ENCODE results near the gene ONECUT2.
"Not testable (repeated sequence)": the region's sequence is repeated elsewhere in the genome, so short reads cannot be mapped to it uniquely, and the experiment has no call there.

ONECUT2 gene

GRCh38 chr18:57445488-57446319 is 10.5 kb downstream of the ONECUT2 start:
- no peak for DNase-seq (ENCODE audit: low read depth, low spot score)

GRCh38 chr18:57446322-57446721 is 11.1 kb downstream of the ONECUT2 start:
- no peak for DNase-seq (ENCODE audit: low read depth, low spot score)

- no peak for DNase-seq (ENCODE audit: low read depth, low spot score)
Observed at GRCh38 chr18:57447154-57447621, 12.0 kb downstream of the ONECUT2 start.

GRCh38 chr18:57455576-57456129 is 20.5 kb downstream of the ONECUT2 start:
- DNase-seq (ENCODE audit: low read depth, low spot score), result no peak

- no peak for DNase-seq (ENCODE audit: low read depth, low spot score)
Observed at GRCh38 chr18:57461652-57462269, 26.6 kb downstream of the ONECUT2 start.

GRCh38 chr18:57466307-57466706 is 31.1 kb downstream of the ONECUT2 start:
- no peak for DNase-seq (ENCODE audit: low read depth, low spot score)

- DNase-seq (ENCODE audit: low read depth, low spot score), result no peak
Observed at GRCh38 chr18:57466745-57467409, 31.7 kb downstream of the ONECUT2 start.

- no peak for DNase-seq (ENCODE audit: low read depth, low spot score)
Observed at GRCh38 chr18:57469884-57470283, 34.7 kb downstream of the ONECUT2 start.

- no peak for DNase-seq (ENCODE audit: low read depth, low spot score)
Observed at GRCh38 chr18:57475408-57475807, 40.2 kb downstream of the ONECUT2 start.

GRCh38 chr18:57475903-57476302 is 40.7 kb downstream of the ONECUT2 start:
- DNase-seq (ENCODE audit: low read depth, low spot score), result no peak

GRCh38 chr18:57480733-57481132 is 45.6 kb downstream of the ONECUT2 start:
- no peak for DNase-seq (ENCODE audit: low read depth, low spot score)

GRCh38 chr18:57497372-57498294 is 62.5 kb downstream of the ONECUT2 start:
- DNase-seq (ENCODE audit: low read depth, low spot score), result no peak

- DNase-seq (ENCODE audit: low read depth, low spot score), result no peak
Observed at GRCh38 chr18:57498682-57499256, 63.6 kb downstream of the ONECUT2 start.

- no peak for DNase-seq (ENCODE audit: low read depth, low spot score)
Observed at GRCh38 chr18:57502624-57503023, 67.5 kb downstream of the ONECUT2 start.

- DNase-seq (ENCODE audit: low read depth, low spot score), result no peak
Observed at GRCh38 chr18:57505231-57505630, 70.1 kb downstream of the ONECUT2 start.

GRCh38 chr18:57516056-57516455 is 80.9 kb downstream of the ONECUT2 start:
- no peak for DNase-seq (ENCODE audit: low read depth, low spot score)

GRCh38 chr18:57518533-57518932 is 83.4 kb downstream of the ONECUT2 start:
- no peak for DNase-seq (ENCODE audit: low read depth, low spot score)

GRCh38 chr18:57519668-57520424 is 84.7 kb downstream of the ONECUT2 start:
- DNase-seq (ENCODE audit: low read depth, low spot score), result no peak

GRCh38 chr18:57522348-57522747 is 87.2 kb downstream of the ONECUT2 start:
- DNase-seq (ENCODE audit: low read depth, low spot score), result not testable (repeated sequence)

All from activated naive CD8-positive, alpha-beta T cell treated with anti-CD3 and anti-CD28 coated beads, Interleukin-2, amount 50 U/mL, for 16 hours (primary cell).